BJ (cell line): Measurements from ENCODE around the gene TAS1R2. TPM values are rescaled to one million over a fixed set of nuclear protein-coding genes. Genes with fewer than 3 reads are reported as not detected.

Experiments used
- CTCF ChIA-PET: fragments of 350-600 bp; formaldehyde crosslinking; extraction: SDS; loops from one replicate; lab custom pipeline; 2021; ENCODE audit warnings: antibody characterized with exemption, inconsistent platforms; lab: Yijun Ruan, JAX
- POLR2A ChIA-PET: fragments of 300-600 bp; sonication (Branson Sonifier 250); formaldehyde crosslinking; extraction: SDS; loops from one replicate; lab custom pipeline; 2021; ENCODE audit warnings: antibody characterized with exemption; lab: Charles Lee
- DNase-seq: peaks from one replicate; pipeline ENCODE4 v3.0.0-alpha.2; 2011; ENCODE audit warnings: low read depth
- H3K27me3 ChIP-seq: 2 replicates; pipeline ENCODE4 v1.6.0; 2011; ENCODE audit warnings: low read length; ENCODE audit not compliant: control insufficient read depth, insufficient read depth
- H3K36me3 ChIP-seq: 2 replicates; pipeline ENCODE4 v1.5.1; 2011; ENCODE audit warnings: low read length; ENCODE audit not compliant: control insufficient read depth, insufficient read depth
- H3K4me3 ChIP-seq: 2 replicates; pipeline ENCODE4 v1.5.1; 2011; ENCODE audit warnings: low read depth, mild to moderate bottlenecking, control low read depth, low read length
- CTCF ChIP-seq: IDR thresholded peaks from 2 replicates; pipeline ENCODE4 v1.5.1; 2011; ENCODE audit warnings: low read depth, mild to moderate bottlenecking, control low read depth, inconsistent platforms, low read length, moderate library complexity; ENCODE audit not compliant: insufficient read depth
- polyA plus RNA-seq: library from polyadenylated mRNA; depleted of rRNA; stranded (reverse); fragments of >200 nt; gene quantifications from 2 replicates; pipeline ENCODE4 v1.2.3, GENCODE V29; 2011

Gene TAS1R2
- polyA plus RNA-seq, 1 experiment: not detected

- Histone ChIP-seq H3K4me3 (no peak overlapping the region), H3K36me3 (no peaks in the 10 kb centered on the region), H3K27me3 (no peaks in the 10 kb centered on the region)
- ChIA-PET POLR2A (no interaction called here), CTCF (interaction anchor here (0.6 kb wide), 1 partner anchor 12 kb away, joined by 3 read pairs; no protein-coding TSS in a partner anchor)
- no peak for DNase-seq
- TF ChIP-seq CTCF: no peak
Observed at GRCh38 chr1:18798946-18799345, 60.5 kb downstream of the TAS1R2 start.

GRCh38 chr1:18798533-18798932 is 60.9 kb downstream of the TAS1R2 start:
- DNase-seq: no peak
- CTCF ChIA-PET: no interaction called here
- no peak for TF ChIP-seq CTCF

GRCh38 chr1:18796950-18797349 is 62.5 kb downstream of the TAS1R2 start:
- no peaks in the 10 kb centered on the region for H3K36me3 ChIP-seq
- no peak for DNase-seq
- POLR2A ChIA-PET: no interaction called here
- TF ChIP-seq CTCF: no peak
- H3K4me3 ChIP-seq: no peak overlapping the region
- no peaks in the 10 kb centered on the region; the same call in 1 of the 2 replicates for H3K27me3 ChIP-seq
- CTCF ChIA-PET: no interaction called here

More at GRCh38 chr1:18798533-18798932, 60.9 kb downstream of the TAS1R2 start:
- POLR2A ChIA-PET: no interaction called here
- H3K36me3 ChIP-seq: no peaks in the 10 kb centered on the region
- H3K27me3 ChIP-seq: no peaks in the 10 kb centered on the region
- no peak overlapping the region for H3K4me3 ChIP-seq

- TF ChIP-seq CTCF: no peak
- DNase-seq: no peak
- ChIA-PET POLR2A (no interaction called here), CTCF (interaction anchor here (1.6 kb wide), 1 partner anchor 22 kb away, joined by 3 read pairs; no protein-coding TSS in a partner anchor)
- Histone ChIP-seq H3K4me3 (no peak overlapping the region), H3K27me3 (no peaks in the 10 kb centered on the region; the same call in 1 of the 2 replicates), H3K36me3 (no peaks in the 10 kb centered on the region)
Observed at GRCh38 chr1:18795002-18795689, 64.3 kb downstream of the TAS1R2 start.

- ChIA-PET CTCF (interaction anchor here (1.6 kb wide), 1 partner anchor 23 kb away, joined by 3 read pairs; no protein-coding TSS in a partner anchor), POLR2A (no interaction called here)
Observed at GRCh38 chr1:18794561-18794960, 64.9 kb downstream of the TAS1R2 start.

More at GRCh38 chr1:18794561-18794960, 64.9 kb downstream of the TAS1R2 start:
- Histone ChIP-seq H3K27me3 (no peaks in the 10 kb centered on the region; the same call in 1 of the 2 replicates), H3K4me3 (no peak overlapping the region), H3K36me3 (no peaks in the 10 kb centered on the region)
- DNase-seq: no peak
- no peak for TF ChIP-seq CTCF
